ENCODE data around the gene GCDH. TPM values are rescaled to one million over a fixed set of nuclear protein-coding genes. Genes with fewer than 3 reads are reported as not detected.
"Not testable (repeated sequence)": the region's sequence is repeated elsewhere in the genome, so short reads cannot be mapped to it uniquely, and the experiment has no call there.

GCDH gene
- total and polyA plus RNA-seq, 2 donors (not counting 1 experiment from before 2014, with no cell fraction given): 10.3 to 18.0 TPM

DNA sequence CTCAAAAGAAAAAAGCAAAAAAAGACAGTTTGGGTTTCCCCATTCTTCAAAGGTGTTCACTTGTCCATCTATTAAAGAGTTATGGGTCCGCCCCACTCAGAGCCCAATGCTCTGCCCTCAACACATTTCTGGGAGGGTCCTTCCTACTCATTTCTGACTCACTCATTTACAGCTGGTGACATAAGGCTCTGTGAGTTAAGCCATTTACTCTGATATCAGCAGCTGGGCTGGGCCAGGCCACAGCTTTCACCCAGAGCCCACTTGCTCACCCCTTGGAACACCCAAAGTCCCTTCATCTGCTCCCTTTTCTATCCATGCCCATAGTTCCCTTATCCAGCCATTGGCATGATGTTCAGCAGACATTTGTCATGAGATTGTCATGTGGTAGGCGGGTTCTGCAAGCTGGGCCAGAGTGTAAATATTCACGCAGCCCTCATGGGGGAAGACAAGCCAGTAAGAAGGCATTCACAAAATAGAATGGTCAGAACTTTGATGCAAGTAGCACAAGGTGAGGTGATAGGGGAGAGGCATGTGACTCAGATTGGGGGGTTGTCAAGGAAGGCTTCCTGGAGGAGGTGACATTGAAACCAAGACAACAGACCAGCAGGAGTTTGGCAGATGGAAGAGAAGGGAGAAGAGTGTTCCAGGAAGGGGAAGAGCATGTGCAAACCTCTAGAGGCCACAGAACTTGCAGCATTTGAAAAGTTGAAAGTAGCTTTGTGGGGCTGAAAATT, 46.8 kb upstream of the GCDH start:
- Histone ChIP-seq H3K9me3 (ENCODE audit: control insufficient read depth, insufficient read depth, low read depth, low read length) (no peaks in the 10 kb centered on the region), H3K36me3 (ENCODE audit: control insufficient read depth, insufficient read depth, low read length) (no peaks in the 10 kb centered on the region), H2AFZ (ENCODE audit: low read length) (no peak overlapping the region), H3K79me2 (ENCODE audit: control insufficient read depth, insufficient read depth, low read length) (no peaks in the 10 kb centered on the region), H3K27ac (ENCODE audit: insufficient read depth, low read length) (no peak overlapping the region), H3K4me2 (ENCODE audit: extremely low read depth, insufficient read depth, low read length) (no peak overlapping the region), H4K20me1 (ENCODE audit: control insufficient read depth, extremely low read depth, insufficient read depth, low read length) (no peaks in the 10 kb centered on the region), H3K4me1 (ENCODE audit: control insufficient read depth, extremely low read depth, insufficient read depth, low read length) (peaks cover 6% of the 10 kb centered on the region), H3K27me3 (ENCODE audit: control insufficient read depth, insufficient read depth, low read length) (peaks cover 20% of the 10 kb centered on the region), H3K9ac (ENCODE audit: insufficient read depth, low read length) (no peak overlapping the region), H3K4me3 (replicated peaks in 1 of 4; ENCODE audit: control extremely low read depth in 1 of 4, insufficient read depth in 1 of 4, low read depth in 3 of 4, low read length in 4 of 4) (no peak overlapping the region)
- no peak for DNase-seq (ENCODE audit: low read depth in 2 of 2)
- TF ChIP-seq, protein P1, sequence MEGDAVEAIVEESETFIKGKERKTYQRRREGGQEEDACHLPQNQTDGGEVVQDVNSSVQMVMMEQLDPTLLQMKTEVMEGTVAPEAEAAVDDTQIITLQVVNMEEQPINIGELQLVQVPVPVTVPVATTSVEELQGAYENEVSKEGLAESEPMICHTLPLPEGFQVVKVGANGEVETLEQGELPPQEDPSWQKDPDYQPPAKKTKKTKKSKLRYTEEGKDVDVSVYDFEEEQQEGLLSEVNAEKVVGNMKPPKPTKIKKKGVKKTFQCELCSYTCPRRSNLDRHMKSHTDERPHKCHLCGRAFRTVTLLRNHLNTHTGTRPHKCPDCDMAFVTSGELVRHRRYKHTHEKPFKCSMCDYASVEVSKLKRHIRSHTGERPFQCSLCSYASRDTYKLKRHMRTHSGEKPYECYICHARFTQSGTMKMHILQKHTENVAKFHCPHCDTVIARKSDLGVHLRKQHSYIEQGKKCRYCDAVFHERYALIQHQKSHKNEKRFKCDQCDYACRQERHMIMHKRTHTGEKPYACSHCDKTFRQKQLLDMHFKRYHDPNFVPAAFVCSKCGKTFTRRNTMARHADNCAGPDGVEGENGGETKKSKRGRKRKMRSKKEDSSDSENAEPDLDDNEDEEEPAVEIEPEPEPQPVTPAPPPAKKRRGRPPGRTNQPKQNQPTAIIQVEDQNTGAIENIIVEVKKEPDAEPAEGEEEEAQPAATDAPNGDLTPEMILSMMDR (conservative IDR thresholded peaks at IDR 0.05 in 1 of 2, IDR thresholded peaks at IDR 0.05 in 1 of 2; ENCODE audit: low read depth in 1 of 2, low read length in 2 of 2): no peak
- no peak for TF ChIP-seq EZH2 (IDR thresholded peaks at IDR 0.05; ENCODE audit: low read length, missing control alignments)

DNA sequence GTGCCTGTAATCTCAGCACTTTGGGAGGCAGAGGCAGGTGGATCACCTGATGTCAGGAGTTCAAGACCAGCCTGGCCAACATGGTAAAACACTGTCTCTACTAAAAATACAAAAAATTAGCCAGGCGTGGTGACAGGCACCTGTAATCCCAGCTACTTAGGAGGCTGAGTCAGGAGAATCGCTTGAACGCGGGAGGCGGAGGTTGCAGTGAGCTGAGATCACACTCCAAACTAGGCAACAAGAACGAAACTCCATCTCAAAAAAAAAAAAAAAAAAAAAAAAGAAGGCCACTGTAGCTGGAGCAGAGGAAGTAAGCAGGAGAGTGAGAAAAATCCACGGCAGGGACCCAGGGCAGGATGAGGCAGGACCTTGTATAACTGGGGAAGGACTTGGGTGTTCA, 44.3 kb upstream of the GCDH start:
- H3K9ac ChIP-seq (ENCODE audit: insufficient read depth, low read length); H3K9me3 ChIP-seq (ENCODE audit: control insufficient read depth, insufficient read depth, low read depth, low read length); H3K4me1 ChIP-seq (ENCODE audit: control insufficient read depth, extremely low read depth, insufficient read depth, low read length); H3K4me3 ChIP-seq (replicated peaks in 1 of 4; ENCODE audit: control extremely low read depth in 1 of 4, insufficient read depth in 1 of 4, low read depth in 3 of 4, low read length in 4 of 4); DNase-seq (ENCODE audit: low read depth in 2 of 2); H3K27ac ChIP-seq (ENCODE audit: insufficient read depth, low read length); H2AFZ ChIP-seq (ENCODE audit: low read length); H4K20me1 ChIP-seq (ENCODE audit: control insufficient read depth, extremely low read depth, insufficient read depth, low read length); H3K79me2 ChIP-seq (ENCODE audit: control insufficient read depth, insufficient read depth, low read length); H3K36me3 ChIP-seq (ENCODE audit: control insufficient read depth, insufficient read depth, low read length); H3K4me2 ChIP-seq (ENCODE audit: extremely low read depth, insufficient read depth, low read length); H3K27me3 ChIP-seq (ENCODE audit: control insufficient read depth, insufficient read depth, low read length): not testable (repeated sequence)

DNA sequence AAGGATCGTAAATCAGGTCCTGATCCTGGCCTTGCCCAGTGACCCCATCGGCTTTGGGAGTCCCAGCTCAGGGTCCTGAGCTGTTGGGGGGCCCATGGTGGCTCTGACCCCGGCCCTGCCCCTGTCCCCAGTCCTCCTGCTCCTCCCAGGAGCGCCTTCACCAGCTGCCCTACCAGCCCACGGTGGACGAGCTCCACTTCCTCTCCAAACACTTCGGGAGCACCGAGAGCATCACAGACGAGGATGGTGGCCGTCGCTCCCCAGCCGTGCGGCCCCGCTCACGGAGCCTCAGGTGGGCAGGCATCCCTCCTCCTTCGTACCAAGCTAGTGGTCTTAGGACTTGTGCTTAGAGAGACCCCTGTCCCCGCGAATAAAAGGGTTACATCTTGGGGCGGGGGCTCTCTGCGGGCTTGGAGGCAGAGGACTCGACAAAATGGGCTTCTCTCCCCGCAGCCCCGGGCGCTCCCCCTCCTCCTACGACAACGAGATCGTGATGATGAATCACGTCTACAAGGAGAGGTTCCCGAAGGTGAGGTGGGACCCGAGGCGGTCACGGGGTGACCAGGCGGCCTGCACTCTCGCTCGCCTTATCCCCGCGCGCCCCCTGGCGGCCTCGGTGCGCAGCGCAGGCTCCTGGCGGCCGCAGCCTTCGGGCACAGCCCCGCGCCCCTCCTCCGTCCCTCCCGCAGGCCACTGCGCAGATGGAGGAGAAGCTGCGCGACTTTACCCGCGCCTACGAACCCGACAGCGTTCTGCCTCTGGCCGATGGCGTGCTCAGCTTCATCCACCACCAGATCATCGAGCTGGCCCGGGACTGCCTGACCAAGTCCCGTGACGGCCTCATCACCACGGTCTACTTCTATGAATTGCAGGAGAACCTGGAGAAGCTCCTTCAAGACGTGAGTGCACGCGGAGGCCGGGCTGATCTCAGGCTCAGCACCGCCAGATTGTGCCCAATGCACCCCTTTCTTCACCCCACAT, 43.5 kb upstream of the GCDH start:
- H3K9me3 ChIP-seq (ENCODE audit: control insufficient read depth, insufficient read depth, low read depth, low read length): no peaks in the 10 kb centered on the region
- H3K36me3 ChIP-seq (ENCODE audit: control insufficient read depth, insufficient read depth, low read length): no peaks in the 10 kb centered on the region
- H2AFZ ChIP-seq (ENCODE audit: low read length): peak overlapping the region; percentile 95
- no peaks in the 10 kb centered on the region for H4K20me1 ChIP-seq (ENCODE audit: control insufficient read depth, extremely low read depth, insufficient read depth, low read length)
- peak; percentile 66 to 67 for DNase-seq (ENCODE audit: low read depth in 2 of 2)
- peaks cover 3% of the 10 kb centered on the region for H3K4me1 ChIP-seq (ENCODE audit: control insufficient read depth, extremely low read depth, insufficient read depth, low read length)
- TF ChIP-seq, protein P1 (conservative IDR thresholded peaks at IDR 0.05 in 1 of 2, IDR thresholded peaks at IDR 0.05 in 1 of 2; ENCODE audit: low read depth in 1 of 2, low read length in 2 of 2): peak; percentile 68 to 90
- TF ChIP-seq EZH2 (IDR thresholded peaks at IDR 0.05; ENCODE audit: low read length, missing control alignments): no peak
- peak overlapping the region; percentile 88 for H3K4me2 ChIP-seq (ENCODE audit: extremely low read depth, insufficient read depth, low read length)
- no peaks in the 10 kb centered on the region for H3K79me2 ChIP-seq (ENCODE audit: control insufficient read depth, insufficient read depth, low read length)
- no peak overlapping the region for H3K27ac ChIP-seq (ENCODE audit: insufficient read depth, low read length)
- H3K9ac ChIP-seq (ENCODE audit: insufficient read depth, low read length): peak overlapping the region; percentile 42
- no peaks in the 10 kb centered on the region for H3K27me3 ChIP-seq (ENCODE audit: control insufficient read depth, insufficient read depth, low read length)
- H3K4me3 ChIP-seq (replicated peaks in 1 of 4; ENCODE audit: control extremely low read depth in 1 of 4, insufficient read depth in 1 of 4, low read depth in 3 of 4, low read length in 4 of 4): peak overlapping the region in 3 of 4 experiments; percentile 16 to 43 (median 37)
